Spleen (tissue), 11 donors: ENCODE measurements around the gene GAS2L3. TPM values are rescaled to one million over a fixed set of nuclear protein-coding genes. Genes with fewer than 3 reads are reported as not detected.

Source experiments
- DNase-seq: peaks from one replicate; pipeline ENCODE4 v3.0.0-alpha.2; 2020
- H3K27ac ChIP-seq, 8 donors: fragments of 200-600 bp; sonication (generic) in 7 of 8; 1 replicate in 4 of 8; 2 replicates in 4 of 8; pipeline versions ENCODE4 v1.5.0 to v1.8.0; 2016 to 2021; ENCODE audit warnings: inconsistent platforms in 4 of 8, mild to moderate bottlenecking in 4 of 8, moderate library complexity in 1 of 8
- H3K27me3 ChIP-seq, 7 donors: fragments of 200-600 bp; sonication (generic) in 6 of 7; replicated peaks in 1 of 7; 1 replicate in 4 of 7; 2 replicates in 3 of 7; pipeline versions ENCODE4 v1.5.0 to v1.8.0; 2016 to 2021; ENCODE audit warnings: inconsistent platforms in 3 of 7, mild to moderate bottlenecking in 1 of 7
- H3K36me3 ChIP-seq, 6 donors: fragments of 200-600 bp; sonication (generic) in 5 of 6; 1 replicate in 4 of 6; 2 replicates in 2 of 6; pipeline versions ENCODE4 v1.5.0 to v1.8.0; 2016 to 2021; ENCODE audit warnings: inconsistent platforms in 2 of 6
- H3K4me1 ChIP-seq, 6 donors: fragments of 200-600 bp; sonication (generic) in 5 of 6; 1 replicate in 3 of 6; 2 replicates in 3 of 6; pipeline versions ENCODE4 v1.5.0 to v1.8.0; 2016 to 2021; ENCODE audit warnings: inconsistent platforms in 3 of 6
- H3K4me3 ChIP-seq, 8 donors: fragments of 200-600 bp; sonication (generic) in 7 of 8; 1 replicate in 4 of 8; 2 replicates in 4 of 8; pipeline versions ENCODE4 v1.5.0 to v1.8.0; 2016 to 2021; ENCODE audit warnings: inconsistent platforms in 4 of 8, mild to moderate bottlenecking in 4 of 8, moderate library complexity in 2 of 8
- H3K9me3 ChIP-seq, 8 donors: fragments of 200-600 bp; sonication (generic) in 7 of 8; 1 replicate in 4 of 8; 2 replicates in 4 of 8; pipeline versions ENCODE4 v1.5.0 to v1.8.0; 2016 to 2021; ENCODE audit warnings: inconsistent platforms in 4 of 8
- POLR2A ChIP-seq, 3 donors: fragments of 450-650 bp; IDR thresholded peaks; one replicate each; pipeline ENCODE4 v1.5.1; 2017; ENCODE audit warnings: antibody characterized with exemption in 3 of 3, mild to moderate bottlenecking in 1 of 3
- POLR2AphosphoS5 ChIP-seq, 3 donors: sonication (generic); formaldehyde crosslinking; IDR thresholded peaks; one replicate each; pipeline ENCODE4 v1.5.1; 2017; ENCODE audit warnings: antibody characterized with exemption in 3 of 3
- WGBS, 5 donors: extraction: QIAGEN DNeasy Blood & Tissue Kit in 3 of 5; methylation state at CpG; one replicate each; pipeline versions ENCODE4 v1.1.5 to v1.1.7; 2013 to 2018; 5-methylcytosine and 5-hydroxymethylcytosine counted together
- intact Hi-C: fragments of 100-400 bp; cut with DNase I; formaldehyde crosslinking; loops from one replicate; pipeline ENCODE4 v1.15.0; 2023; ENCODE audit warnings: low total_unique reads
- polyA plus RNA-seq, 3 donors: library from polyadenylated mRNA; stranded (reverse); fragments of 200-250 nt; gene quantifications; one replicate each; pipeline ENCODE4 v1.2.1, GENCODE V29; 2013
- total RNA-seq, 7 donors: library from RNA; depleted of rRNA in 3 of 7; stranded (reverse); fragments of >200 nt in 3 of 7; fragmentation: NEBNext Ultra II Directional in 4 of 7; extraction: Animal tissue kit (Norgen Biotek cat#: 25700) in 4 of 7; gene quantifications; one replicate each; pipeline versions ENCODE4 v1.1.0 to v1.2.1, GENCODE V29; 2016 to 2021
- TF ChIP-seq, protein P1 (sequence below), 11 experiments: fragments of 200-600 bp in 7 of 11; fragments of 450-650 bp in 4 of 11; sonication (generic) in 4 of 11; IDR thresholded peaks in 8 of 11; conservative IDR thresholded peaks in 3 of 11; 1 replicate in 7 of 11; 2 replicates in 4 of 11; pipeline versions ENCODE4 v1.4.0 to v1.8.0; 2016 to 2021; ENCODE audit warnings: antibody characterized with exemption in 11 of 11, inconsistent platforms in 4 of 11, mild to moderate bottlenecking in 1 of 11
- donor health status: healthy with polysubstance abuse.
- donor health status: DM: no; HTN: no; CAD: no; lungs with moderate emphysema.
- donor health status: DM: no; HTN: no; CAD: no.
- donor health status: Bipolar disorder and iron deficiency.
- donor health status: healthy.
- donor health status: DM: no; HTN: no; CAD: no.
- donor health status: DM: yes; HTN: yes; CAD: no.

The GAS2L3 gene
- total and polyA plus RNA-seq, 10 donors: 0.49 to 10.8 (median 6.5) TPM

DNA sequence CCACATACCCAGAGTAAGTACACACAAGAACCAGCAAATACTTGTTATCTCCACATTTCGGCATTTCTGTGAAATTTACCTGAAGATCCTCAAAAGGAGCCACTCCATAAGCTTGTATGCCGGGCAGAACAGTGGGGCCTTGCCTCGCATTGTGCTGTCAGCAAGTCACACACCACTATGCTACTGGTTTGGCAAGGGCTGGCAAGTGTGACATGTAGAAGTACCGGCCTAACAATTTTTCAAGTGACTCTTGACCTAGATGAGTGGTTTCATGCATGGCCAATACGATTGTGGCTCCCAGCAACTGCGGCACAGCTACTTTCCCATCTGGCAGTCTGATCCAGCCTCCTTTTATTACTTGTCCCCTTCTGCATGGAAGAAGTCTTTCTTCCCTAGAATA is 69.8 kb downstream of the GAS2L3 start:
- Histone ChIP-seq H3K4me3 (no peak overlapping the region), H3K36me3 (no peaks in the 10 kb centered on the region), H3K4me1 (no peaks in the 10 kb centered on the region), H3K27me3 (no peaks in the 10 kb centered on the region), H3K9me3 (peaks cover 0 to 23% (median 10%) of the 10 kb centered on the region in 8 donors), H3K27ac (no peak overlapping the region)
- whole genome bisulfite sequencing, 5 donors: 86 to 95% (median 90%) methylated on average over 6 of the region's 6 CpGs
- TF ChIP-seq POLR2A (IDR thresholded peaks at IDR 0.05): no peak
- TF ChIP-seq POLR2AphosphoS5 (IDR thresholded peaks at IDR 0.05): no peak
- TF ChIP-seq, protein P1, sequence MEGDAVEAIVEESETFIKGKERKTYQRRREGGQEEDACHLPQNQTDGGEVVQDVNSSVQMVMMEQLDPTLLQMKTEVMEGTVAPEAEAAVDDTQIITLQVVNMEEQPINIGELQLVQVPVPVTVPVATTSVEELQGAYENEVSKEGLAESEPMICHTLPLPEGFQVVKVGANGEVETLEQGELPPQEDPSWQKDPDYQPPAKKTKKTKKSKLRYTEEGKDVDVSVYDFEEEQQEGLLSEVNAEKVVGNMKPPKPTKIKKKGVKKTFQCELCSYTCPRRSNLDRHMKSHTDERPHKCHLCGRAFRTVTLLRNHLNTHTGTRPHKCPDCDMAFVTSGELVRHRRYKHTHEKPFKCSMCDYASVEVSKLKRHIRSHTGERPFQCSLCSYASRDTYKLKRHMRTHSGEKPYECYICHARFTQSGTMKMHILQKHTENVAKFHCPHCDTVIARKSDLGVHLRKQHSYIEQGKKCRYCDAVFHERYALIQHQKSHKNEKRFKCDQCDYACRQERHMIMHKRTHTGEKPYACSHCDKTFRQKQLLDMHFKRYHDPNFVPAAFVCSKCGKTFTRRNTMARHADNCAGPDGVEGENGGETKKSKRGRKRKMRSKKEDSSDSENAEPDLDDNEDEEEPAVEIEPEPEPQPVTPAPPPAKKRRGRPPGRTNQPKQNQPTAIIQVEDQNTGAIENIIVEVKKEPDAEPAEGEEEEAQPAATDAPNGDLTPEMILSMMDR (IDR thresholded peaks at IDR 0.05 in 8 of 11, conservative IDR thresholded peaks at IDR 0.05 in 3 of 11): no peak
- DNase-seq: no peak
- intact Hi-C loops: no loop called here

- TF ChIP-seq POLR2A (IDR thresholded peaks at IDR 0.05): no peak
- TF ChIP-seq POLR2AphosphoS5 (IDR thresholded peaks at IDR 0.05): no peak
- TF ChIP-seq, protein P1 (IDR thresholded peaks at IDR 0.05 in 8 of 11, conservative IDR thresholded peaks at IDR 0.05 in 3 of 11): no peak
- 69 to 80% (median 75%) methylated on average over 8 of the region's 8 CpGs for WGBS, 5 donors
- Histone ChIP-seq H3K9me3 (peaks cover 0 to 23% (median 10%) of the 10 kb centered on the region in 8 donors), H3K4me1 (no peaks in the 10 kb centered on the region), H3K27ac (no peak overlapping the region), H3K4me3 (no peak overlapping the region), H3K36me3 (no peaks in the 10 kb centered on the region), H3K27me3 (peaks cover 0 to 9% (median 0%) of the 10 kb centered on the region in 7 donors)
- no peak for DNase-seq
- intact Hi-C loops: no loop called here
Measured at GRCh38 chr12:100646896-100647295, 73.4 kb downstream of the GAS2L3 start.

DNA sequence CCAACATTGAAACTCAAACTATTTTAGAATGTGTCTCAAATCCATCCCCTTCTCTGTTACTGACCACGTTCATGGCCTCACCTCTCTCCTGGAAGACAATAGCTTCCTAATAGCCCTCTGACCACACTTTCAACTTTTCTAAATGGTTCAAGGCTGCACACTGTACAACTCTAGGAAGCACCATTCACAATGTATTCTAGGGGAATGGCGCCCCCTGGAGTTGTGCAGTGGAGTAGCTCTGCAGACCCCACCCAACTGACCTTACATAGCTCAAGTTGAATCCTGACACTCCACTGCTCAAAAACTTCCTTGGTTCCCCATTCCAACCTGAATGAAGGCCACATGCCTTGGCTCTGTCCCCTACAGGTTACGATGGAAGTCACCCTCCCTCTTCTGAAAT is 77.6 kb downstream of the GAS2L3 start:
- no peak for DNase-seq
- TF ChIP-seq, protein P1 (IDR thresholded peaks at IDR 0.05 in 8 of 11, conservative IDR thresholded peaks at IDR 0.05 in 3 of 11): no peak
- no peak for TF ChIP-seq POLR2A (IDR thresholded peaks at IDR 0.05)
- TF ChIP-seq POLR2AphosphoS5 (IDR thresholded peaks at IDR 0.05): no peak
- Histone ChIP-seq H3K27ac (no peak overlapping the region), H3K4me1 (no peaks in the 10 kb centered on the region), H3K9me3 (no peaks in the 10 kb centered on the region), H3K36me3 (no peaks in the 10 kb centered on the region), H3K27me3 (peaks cover 0 to 19% (median 0%) of the 10 kb centered on the region in 7 donors), H3K4me3 (no peak overlapping the region)
- intact Hi-C loops: no loop called here
- WGBS, 5 donors: 79 to 93% (median 82%) methylated on average over 3 of the region's 3 CpGs

DNA sequence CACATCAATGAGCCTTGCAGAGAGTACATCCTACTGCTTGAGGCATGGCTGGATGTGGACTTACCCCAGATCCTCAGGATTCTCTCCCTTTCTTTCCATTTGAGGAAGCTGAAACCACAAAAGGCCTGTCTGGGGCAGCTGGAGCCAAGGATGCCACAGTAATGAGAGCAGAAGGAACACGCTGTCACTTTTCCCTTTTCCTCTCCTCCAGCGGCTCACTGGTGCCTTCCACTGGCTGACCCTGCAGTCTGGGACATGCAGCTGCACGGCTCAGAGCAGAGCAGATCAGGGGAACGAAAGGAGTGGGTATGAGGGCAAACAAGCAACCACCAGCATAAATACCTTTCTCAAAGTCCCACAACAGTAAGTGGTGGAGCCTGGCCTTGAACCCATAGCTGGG is 78.2 kb downstream of the GAS2L3 start:
- peaks cover 0 to 19% (median 0%) of the 10 kb centered on the region in 7 donors for H3K27me3 ChIP-seq
- no peaks in the 10 kb centered on the region for H3K9me3 ChIP-seq
- no peak overlapping the region for H3K27ac ChIP-seq
- no peaks in the 10 kb centered on the region for H3K4me1 ChIP-seq
- WGBS, 5 donors: 61 to 84% (median 75%) methylated on average over 4 of the region's 4 CpGs
- TF ChIP-seq, protein P1 (IDR thresholded peaks at IDR 0.05 in 8 of 11, conservative IDR thresholded peaks at IDR 0.05 in 3 of 11): no peak
- TF ChIP-seq POLR2AphosphoS5 (IDR thresholded peaks at IDR 0.05) (no peak), POLR2A (IDR thresholded peaks at IDR 0.05) (no peak)
- no peaks in the 10 kb centered on the region for H3K36me3 ChIP-seq
- no peak overlapping the region for H3K4me3 ChIP-seq
- DNase-seq: no peak
- intact Hi-C loops: no loop called here
